GM20000 (cell line): ENCODE results near the gene MKNK2.

ENCODE experiments used
- DNase-seq: peaks from one replicate; pipeline ENCODE4 v3.0.0; 2012; ENCODE audit warnings: low spot score
- CTCF ChIP-seq: IDR thresholded peaks from 2 replicates; pipeline ENCODE4 v1.5.1; 2012; ENCODE audit warnings: mild to moderate bottlenecking, control low read depth; ENCODE audit errors: extremely low read depth, missing control alignments

MKNK2 gene

GRCh38 chr19:2064788-2065524 lies 13.9 kb upstream of the MKNK2 start:
- no peak for TF ChIP-seq CTCF
- DNase-seq = no peak

GRCh38 chr19:2064395-2064787 lies 13.3 kb upstream of the MKNK2 start:
- DNase-seq = no peak
- no peak for TF ChIP-seq CTCF

- no peak for TF ChIP-seq CTCF
- no peak for DNase-seq
Observed at GRCh38 chr19:2063824-2064223, 12.8 kb upstream of the MKNK2 start.

GRCh38 chr19:2062770-2063169 lies 11.7 kb upstream of the MKNK2 start:
- no peak for TF ChIP-seq CTCF
- DNase-seq = no peak

- DNase-seq = no peak
- TF ChIP-seq CTCF = no peak
Observed at GRCh38 chr19:2062389-2062729, 11.3 kb upstream of the MKNK2 start.

- no peak for TF ChIP-seq CTCF
- DNase-seq = peak; percentile 99
Observed at GRCh38 chr19:2061495-2062388, 10.7 kb upstream of the MKNK2 start.

- no peak for TF ChIP-seq CTCF
- no peak for DNase-seq
Observed at GRCh38 chr19:2060884-2061494, 9.9 kb upstream of the MKNK2 start.
